Hepatocyte (in vitro differentiated cells): ENCODE results near the gene SYN1. TPM values are rescaled to one million over a fixed set of nuclear protein-coding genes. Genes with fewer than 3 reads are reported as not detected.

Experiments
- DNase-seq: peaks from one replicate; pipeline ENCODE4 v3.0.0-alpha.2; 2016; ENCODE audit warnings: low spot score
- H2AFZ ChIP-seq: fragments of 200-600 bp; sonication (generic); 2 replicates; pipeline ENCODE4 v1.6.0; 2016; ENCODE audit warnings: antibody characterized with exemption, mild to moderate bottlenecking
- H3K27ac ChIP-seq: fragments of 200-600 bp; sonication (generic); 2 replicates; pipeline ENCODE4 v1.5.1; 2016; ENCODE audit warnings: mild to moderate bottlenecking
- H3K27me3 ChIP-seq: fragments of 200-600 bp; sonication (generic); 2 replicates; pipeline ENCODE4 v1.6.1; 2016
- H3K36me3 ChIP-seq: fragments of 200-600 bp; sonication (generic); replicated peaks from 2 replicates; pipeline ENCODE4 v1.5.1; 2016; ENCODE audit warnings: low read depth; ENCODE audit not compliant: insufficient read depth
- H3K4me1 ChIP-seq: fragments of 200-600 bp; sonication (generic); 2 replicates; pipeline ENCODE4 v1.5.1; 2016; ENCODE audit warnings: mild to moderate bottlenecking, moderate library complexity; ENCODE audit not compliant: insufficient read depth
- H3K4me2 ChIP-seq: fragments of 200-600 bp; sonication (generic); 2 replicates; pipeline ENCODE4 v1.6.0; 2016
- H3K4me3 ChIP-seq: fragments of 200-600 bp; sonication (generic); 2 replicates; pipeline ENCODE4 v1.5.1; 2016; ENCODE audit warnings: mild to moderate bottlenecking
- H3K79me2 ChIP-seq: fragments of 200-600 bp; sonication (generic); 2 replicates; pipeline ENCODE4 v1.6.0; 2017; ENCODE audit warnings: mild to moderate bottlenecking
- H3K9me2 ChIP-seq: fragments of 200-600 bp; sonication (generic); replicated peaks from 2 replicates; pipeline ENCODE4 v1.6.0; 2017; ENCODE audit warnings: mild to moderate bottlenecking; ENCODE audit not compliant: insufficient read depth
- H3K9me3 ChIP-seq: fragments of 200-600 bp; sonication (generic); 2 replicates; pipeline ENCODE4 v1.5.1; 2016; ENCODE audit warnings: low read depth, mild to moderate bottlenecking
- H4K20me1 ChIP-seq: fragments of 200-600 bp; sonication (generic); 2 replicates; pipeline ENCODE4 v1.6.0; 2016; ENCODE audit warnings: mild to moderate bottlenecking; ENCODE audit not compliant: insufficient read depth, poor library complexity, severe bottlenecking
- EZH2 ChIP-seq: fragments of 200-600 bp; sonication (generic); IDR thresholded peaks from 2 replicates; pipeline ENCODE4 v1.6.1; 2016; ENCODE audit warnings: antibody characterized with exemption, mild to moderate bottlenecking, borderline replicate concordance
- EZH2phosphoT487 ChIP-seq: fragments of 200-600 bp; sonication (generic); IDR thresholded peaks from one replicate; pipeline ENCODE4 v1.6.1; 2018; ENCODE audit warnings: antibody characterized with exemption, mild to moderate bottlenecking, low read depth, moderate library complexity; ENCODE audit not compliant: unreplicated experiment, severe bottlenecking
- WGBS: methylation state at CpG from one replicate; pipeline ENCODE4 v1.1.6; 2016; ENCODE audit warnings: low lambda C conversion rate; ENCODE audit errors: missing lambda C conversion rate; 5-methylcytosine and 5-hydroxymethylcytosine counted together
- polyA plus RNA-seq: library from polyadenylated mRNA; unstranded; fragments of >200 nt; fragmentation: Nextera tagmentation; extraction: Ambion mirVana; gene quantifications from 2 replicates; pipeline ENCODE4 v1.2.1, GENCODE V29; 2016
- total RNA-seq: library from RNA; depleted of rRNA; stranded (reverse); fragments of >200 nt; gene quantifications from 2 replicates; pipeline ENCODE4 v1.2.3, GENCODE V29; 2014
- TF ChIP-seq, protein P1 (sequence below): fragments of 200-600 bp; sonication (generic); IDR thresholded peaks from 2 replicates; pipeline ENCODE4 v1.5.1; 2016; ENCODE audit warnings: antibody characterized with exemption, mild to moderate bottlenecking; ENCODE audit not compliant: poor library complexity

SYN1 gene
- total and polyA plus RNA-seq, 2 experiments from 2014 or later, result 0.43 to 3.7 TPM

DNA sequence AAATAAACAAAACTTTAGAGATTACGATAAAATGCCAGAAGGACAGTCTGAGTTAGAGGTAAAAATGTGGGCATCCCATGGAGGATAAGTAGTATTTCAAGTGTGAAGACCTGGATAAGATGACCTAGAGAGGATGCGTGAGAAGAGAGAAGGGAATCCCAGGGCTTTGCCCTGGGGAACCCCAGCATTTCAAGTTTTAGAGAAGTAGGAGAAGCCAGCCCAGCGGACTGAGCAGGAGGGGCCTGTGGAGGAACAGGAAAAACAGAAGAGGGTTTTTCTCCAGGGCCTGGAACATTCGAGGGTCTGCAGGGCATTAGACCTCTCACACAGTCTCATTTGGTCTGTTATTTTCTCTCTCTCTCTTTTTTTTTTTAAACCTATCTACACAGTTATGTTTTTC is 13.0 kb upstream of the SYN1 start:
- Histone ChIP-seq H3K36me3 (no peaks in the 10 kb centered on the region), H3K27me3 (no peaks in the 10 kb centered on the region), H3K4me3 (no peak overlapping the region), H3K9me3 (no peaks in the 10 kb centered on the region), H3K9me2 (no peaks in the 10 kb centered on the region), H3K79me2 (no peaks in the 10 kb centered on the region), H2AFZ (no peak overlapping the region), H3K27ac (no peak overlapping the region), H3K4me1 (no peaks in the 10 kb centered on the region), H3K4me2 (no peak overlapping the region), H4K20me1 (no peaks in the 10 kb centered on the region)
- DNase-seq, result no peak
- no peak for TF ChIP-seq EZH2phosphoT487
- TF ChIP-seq EZH2, result no peak
- TF ChIP-seq, protein P1, sequence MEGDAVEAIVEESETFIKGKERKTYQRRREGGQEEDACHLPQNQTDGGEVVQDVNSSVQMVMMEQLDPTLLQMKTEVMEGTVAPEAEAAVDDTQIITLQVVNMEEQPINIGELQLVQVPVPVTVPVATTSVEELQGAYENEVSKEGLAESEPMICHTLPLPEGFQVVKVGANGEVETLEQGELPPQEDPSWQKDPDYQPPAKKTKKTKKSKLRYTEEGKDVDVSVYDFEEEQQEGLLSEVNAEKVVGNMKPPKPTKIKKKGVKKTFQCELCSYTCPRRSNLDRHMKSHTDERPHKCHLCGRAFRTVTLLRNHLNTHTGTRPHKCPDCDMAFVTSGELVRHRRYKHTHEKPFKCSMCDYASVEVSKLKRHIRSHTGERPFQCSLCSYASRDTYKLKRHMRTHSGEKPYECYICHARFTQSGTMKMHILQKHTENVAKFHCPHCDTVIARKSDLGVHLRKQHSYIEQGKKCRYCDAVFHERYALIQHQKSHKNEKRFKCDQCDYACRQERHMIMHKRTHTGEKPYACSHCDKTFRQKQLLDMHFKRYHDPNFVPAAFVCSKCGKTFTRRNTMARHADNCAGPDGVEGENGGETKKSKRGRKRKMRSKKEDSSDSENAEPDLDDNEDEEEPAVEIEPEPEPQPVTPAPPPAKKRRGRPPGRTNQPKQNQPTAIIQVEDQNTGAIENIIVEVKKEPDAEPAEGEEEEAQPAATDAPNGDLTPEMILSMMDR, result no peak
- WGBS, result 74% methylated on average over 4 of the region's 4 CpGs

DNA sequence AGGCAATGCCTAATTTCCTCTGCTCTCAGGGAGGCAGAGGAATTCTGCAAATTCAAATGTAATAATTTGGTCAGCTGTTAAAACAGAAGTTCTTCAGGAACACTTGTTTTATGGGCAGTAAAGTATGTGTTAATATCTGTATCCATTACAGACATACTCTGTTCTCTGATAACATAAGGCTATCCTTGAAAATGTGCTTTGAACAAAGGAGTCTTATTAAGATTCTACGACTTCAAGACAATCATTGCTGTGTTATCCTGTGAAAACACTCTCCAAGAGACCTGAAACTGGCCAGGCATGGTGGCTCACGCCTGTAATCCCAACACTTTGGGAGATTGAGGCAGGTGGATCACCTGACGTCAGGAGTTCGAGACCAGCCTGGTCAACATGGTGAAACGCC is 12.0 kb upstream of the SYN1 start:
- H3K79me2 ChIP-seq, result no peaks in the 10 kb centered on the region
- no peaks in the 10 kb centered on the region for H3K27me3 ChIP-seq
- no peaks in the 10 kb centered on the region for H3K9me2 ChIP-seq
- no peaks in the 10 kb centered on the region for H4K20me1 ChIP-seq
- TF ChIP-seq, protein P1, result no peak
- TF ChIP-seq EZH2phosphoT487 (no peak), EZH2 (no peak)
- H3K36me3 ChIP-seq, result no peaks in the 10 kb centered on the region
- no peak for DNase-seq
- no peak overlapping the region for H3K4me3 ChIP-seq
- no peak overlapping the region for H3K4me2 ChIP-seq
- H3K27ac ChIP-seq, result no peak overlapping the region
- H3K9me3 ChIP-seq, result no peaks in the 10 kb centered on the region
- WGBS, result 73% methylated on average over 5 of the region's 5 CpGs
- H3K4me1 ChIP-seq, result no peaks in the 10 kb centered on the region
- H2AFZ ChIP-seq, result no peak overlapping the region

DNA sequence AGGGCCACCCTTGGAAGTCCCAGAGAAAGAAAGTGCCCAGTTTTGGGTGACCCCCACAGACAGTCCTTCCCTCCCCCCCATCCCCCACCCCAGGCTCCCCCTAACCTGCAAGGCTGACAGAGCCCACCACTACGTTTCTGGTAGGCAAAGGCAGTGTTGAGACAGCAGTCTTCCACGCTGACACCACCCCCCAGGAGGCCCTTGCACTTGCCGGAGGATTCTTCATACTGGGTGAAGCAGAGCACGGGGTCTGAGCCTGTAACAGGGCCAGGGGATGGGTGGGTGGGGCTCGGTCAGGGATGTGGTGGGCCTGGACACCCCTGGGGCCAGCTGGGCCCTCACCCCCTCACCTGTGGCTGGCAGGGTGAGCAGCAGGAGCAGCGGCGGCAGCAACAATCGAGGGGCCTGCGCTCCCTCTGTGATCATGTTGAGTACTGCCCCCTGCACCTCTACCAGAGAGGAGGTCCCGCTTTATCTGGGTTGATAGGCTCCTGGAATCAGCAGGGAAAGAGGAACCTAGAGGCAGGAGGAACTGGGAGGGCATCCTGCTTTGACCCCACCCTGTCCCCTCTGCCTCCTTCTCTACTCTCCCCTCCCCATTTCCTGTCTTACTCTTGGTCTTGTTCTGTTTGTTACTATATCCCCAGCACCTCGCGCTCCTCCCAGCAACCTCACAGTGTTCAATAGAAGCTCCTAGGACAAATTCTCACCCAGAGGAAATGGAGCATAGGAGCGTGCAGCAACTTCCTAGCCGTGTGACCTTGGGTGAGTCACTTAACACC is 10.0 kb upstream of the SYN1 start, which contains the start of gene CFP:
TSS of gene CFP (minus strand) at position 512 of the 782 bp plus-strand sequence. CDS start at position 426, 86 bp downstream.
- TF ChIP-seq EZH2phosphoT487 (no peak), EZH2 (no peak)
- TF ChIP-seq, protein P1, result no peak

More for the DNA sequence above, 10.0 kb upstream of the SYN1 start, which contains the start of gene CFP:
- Histone ChIP-seq H3K4me3 (no peak within 1 kb of the TSS), H2AFZ (no peak within 1 kb of the TSS), H3K9me3 (no peaks in the 10 kb centered on the region), H3K36me3 (no peaks in the 10 kb centered on the region), H3K9me2 (no peaks in the 10 kb centered on the region), H3K79me2 (no peaks in the 10 kb centered on the region), H3K4me2 (no peak within 1 kb of the TSS), H3K4me1 (no peaks in the 10 kb centered on the region), H4K20me1 (no peaks in the 10 kb centered on the region), H3K27ac (no peak within 1 kb of the TSS), H3K27me3 (no peaks in the 10 kb centered on the region)
- DNase-seq, result no peak
- WGBS, result 76% methylated on average over 13 of the region's 14 CpGs
